Adipose tissue (tissue), 3 donors: ENCODE results near the gene ZACN. TPM values are rescaled to one million over a fixed set of nuclear protein-coding genes. Genes with fewer than 3 reads are reported as not detected.
"Not testable (repeated sequence)": the region's sequence is repeated elsewhere in the genome, so short reads cannot be mapped to it uniquely, and the experiment has no call there.

ENCODE experiments used
- H3K27ac ChIP-seq: one replicate; pipeline ENCODE4 v1.5.1; 2013; ENCODE audit warnings: low read depth, low read length
- WGBS, 3 donors: extraction: QIAGEN DNeasy Blood & Tissue Kit; methylation state at CpG; one replicate each; pipeline ENCODE4 v1.1.7; 2013; 5-methylcytosine and 5-hydroxymethylcytosine counted together
- polyA plus RNA-seq, 3 donors: library from polyadenylated mRNA; stranded (reverse); fragments of 200-250 nt; gene quantifications; one replicate each; pipeline ENCODE4 v1.2.3, GENCODE V29; 2013
- donor health status: healthy with polysubstance abuse.
- donor health status: Bipolar disorder and iron deficiency.
- donor health status: healthy.

ZACN gene
- polyA plus RNA-seq: 1 to 10 TPM; 1.3 to 3.2 (median 1.8) TPM

- WGBS, 3 donors: 43 to 70% (median 61%) methylated on average over 17 of the region's 17 CpGs
- no peak within 1 kb of the TSS for H3K27ac ChIP-seq
These were observed at the start of gene ZACN for GRCh38 chr17:76078860-76079534. ZACN (plus strand) TSS chr17:76079182; CDS start chr17:76079265, 83 bp downstream.

GRCh38 chr17:76032073-76032779 lies 46.8 kb upstream of the ZACN start:
- no peak overlapping the region for H3K27ac ChIP-seq
- WGBS, 3 donors: 63 to 82% (median 79%) methylated on average over 20 of the region's 20 CpGs

DNA sequence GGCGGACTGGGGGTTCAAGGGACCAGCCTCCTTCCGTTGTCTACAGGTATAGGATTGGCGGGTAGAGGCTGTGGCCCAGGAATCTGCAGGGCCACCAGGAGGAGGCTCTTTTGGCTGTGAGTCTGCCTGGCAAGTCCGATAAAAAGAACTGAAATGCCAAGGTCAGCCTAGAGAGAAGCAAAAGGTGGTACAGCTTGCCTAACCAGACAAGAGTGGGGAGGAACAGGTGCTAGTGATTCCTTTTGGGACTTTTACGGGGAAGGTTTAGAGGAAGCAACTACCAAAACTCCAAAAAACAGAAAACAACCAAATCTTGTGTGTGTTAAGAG lies 46.2 kb upstream of the ZACN start:
- 52 to 94% (median 89%) methylated on average over 5 of the region's 5 CpGs for WGBS, 3 donors
- no peak overlapping the region for H3K27ac ChIP-seq

- 94 to 98% (median 97%) methylated on average over 6 of the region's 6 CpGs for WGBS, 3 donors
- no peak overlapping the region for H3K27ac ChIP-seq
These were observed 45.8 kb upstream of the ZACN start for GRCh38 chr17:76033139-76033538.

DNA sequence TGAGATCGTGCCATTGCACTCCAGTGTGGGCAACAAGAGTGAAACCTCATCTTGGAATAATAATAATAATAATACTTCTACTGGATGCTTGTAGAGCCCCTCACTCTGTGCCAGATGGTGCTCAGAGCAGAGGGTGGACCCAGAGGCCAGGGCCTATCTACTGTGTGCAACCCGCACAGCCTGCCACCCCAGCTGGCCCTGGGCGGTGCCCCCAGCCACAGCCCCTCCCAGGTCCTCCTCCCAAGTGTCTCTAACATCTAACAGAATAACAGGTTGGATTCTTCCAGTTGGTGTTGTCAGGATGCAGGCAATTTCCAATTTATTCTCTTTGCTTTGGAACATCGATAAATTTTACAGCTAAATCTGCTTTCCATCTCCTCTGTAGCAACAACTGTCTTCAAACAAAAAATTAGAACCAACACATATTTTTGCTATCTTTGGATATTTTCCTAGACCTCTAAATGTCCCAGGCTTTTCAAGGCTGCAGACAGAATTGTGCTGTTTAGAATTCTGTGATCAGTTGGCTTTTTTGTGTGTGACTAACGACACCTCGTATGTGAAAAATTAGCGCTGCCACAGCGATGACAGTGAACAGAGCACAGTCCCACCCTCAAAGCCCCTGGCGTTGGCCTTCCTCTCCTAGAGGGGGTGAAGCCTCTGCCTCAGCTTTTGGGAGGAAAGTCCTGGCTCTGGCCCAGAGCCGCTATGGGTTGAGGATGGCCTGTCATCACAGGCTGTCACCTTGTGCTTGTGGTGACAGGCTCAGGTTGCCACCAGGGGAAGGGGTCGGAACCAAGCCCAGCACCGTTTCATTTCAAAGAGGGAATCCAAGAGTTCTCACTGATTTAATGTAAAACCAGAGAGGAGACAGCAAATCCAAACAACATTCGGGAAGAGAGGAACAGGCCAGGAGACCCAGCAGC lies 44.3 kb upstream of the ZACN start:
- 81 to 91% (median 86%) methylated on average over 13 of the region's 13 CpGs for WGBS, 3 donors
- no peak overlapping the region for H3K27ac ChIP-seq

GRCh38 chr17:76036497-76037261 lies 42.3 kb upstream of the ZACN start:
- H3K27ac ChIP-seq: no peak overlapping the region
- WGBS, 3 donors: 46 to 66% (median 60%) methylated on average over 22 of the region's 22 CpGs

GRCh38 chr17:76038050-76038449 lies 40.9 kb upstream of the ZACN start:
- WGBS, 3 donors: 81 to 92% (median 82%) methylated on average over 3 of the region's 3 CpGs
- H3K27ac ChIP-seq: no peak overlapping the region

GRCh38 chr17:76039121-76039520 lies 39.9 kb upstream of the ZACN start:
- no peak overlapping the region for H3K27ac ChIP-seq
- WGBS, 3 donors: 76 to 84% (median 82%) methylated on average over 6 of the region's 6 CpGs

- no peak overlapping the region for H3K27ac ChIP-seq
- WGBS, 3 donors: 67 to 85% (median 77%) methylated on average over 6 of the region's 6 CpGs
These were observed 38.6 kb upstream of the ZACN start for GRCh38 chr17:76040376-76040775.

DNA sequence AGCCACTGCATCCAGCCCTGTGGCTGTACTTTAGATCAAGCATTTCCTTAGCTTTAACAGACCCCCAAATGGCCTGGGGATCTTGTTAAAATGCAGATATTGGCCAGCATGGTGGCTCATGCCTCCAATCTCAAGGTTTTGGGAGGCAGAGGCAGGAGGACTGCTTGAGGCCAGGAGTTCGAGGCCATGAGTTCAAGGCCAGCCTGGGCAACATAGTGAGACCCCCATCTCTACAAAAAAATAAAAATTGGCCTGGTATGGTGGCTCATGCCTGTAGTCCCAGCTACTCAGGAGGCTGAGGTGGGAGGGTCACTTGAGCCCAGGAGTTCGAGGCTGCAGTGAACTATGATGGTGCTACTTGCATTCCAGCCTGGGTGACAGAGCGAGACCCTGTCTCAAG lies 36.1 kb upstream of the ZACN start:
- 96 to 100% (median 99%) methylated on average over 3 of the region's 3 CpGs for WGBS, 3 donors
- not testable (repeated sequence) for H3K27ac ChIP-seq

DNA sequence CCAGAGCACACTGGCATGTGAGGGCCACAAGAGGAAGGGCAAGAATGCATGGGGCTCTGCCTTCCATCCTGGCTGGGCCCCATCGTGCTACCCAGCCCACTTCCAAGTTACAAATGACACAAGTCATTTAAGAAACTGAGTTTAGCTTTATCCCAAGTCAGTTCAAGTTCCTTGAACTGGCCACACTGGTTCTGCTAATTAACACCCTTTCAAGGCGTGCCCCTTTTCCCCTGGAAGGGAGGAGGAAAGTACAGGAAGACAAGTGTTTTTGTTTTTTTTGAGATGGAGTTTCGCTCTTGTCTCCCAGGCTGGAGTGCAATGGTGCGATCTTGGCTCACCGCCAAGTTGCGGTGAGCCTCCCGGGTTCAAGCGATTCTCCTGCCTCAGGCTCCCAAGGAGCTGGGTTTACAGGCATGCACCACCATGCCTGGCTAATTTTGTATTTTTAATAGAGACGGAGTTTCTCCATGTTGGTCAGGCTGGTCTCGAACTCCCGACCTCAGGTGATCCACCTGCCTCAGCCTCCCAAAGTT lies 34.4 kb upstream of the ZACN start:
- not testable (repeated sequence) for H3K27ac ChIP-seq
- WGBS, 3 donors: 85 to 89% (median 86%) methylated on average over 11 of the region's 11 CpGs

DNA sequence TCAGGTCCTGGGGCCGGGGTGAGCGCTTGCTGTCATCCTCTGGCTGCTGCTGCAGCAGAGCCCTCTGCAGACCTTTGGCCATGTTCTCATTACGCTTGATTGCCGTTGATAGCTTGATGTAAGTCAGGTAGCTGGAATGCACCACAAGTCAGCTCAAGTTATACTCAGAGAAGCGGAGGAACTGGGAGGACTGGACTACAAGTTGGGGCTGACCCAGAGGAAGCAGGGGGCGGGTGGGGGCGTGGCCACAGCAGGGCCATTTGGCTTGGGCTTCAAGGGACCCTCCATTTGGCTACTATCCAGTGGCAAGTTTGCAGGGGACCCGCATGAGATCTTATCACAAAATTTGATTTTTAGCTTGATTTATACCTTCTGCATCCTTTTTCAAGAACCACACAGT lies 32.9 kb upstream of the ZACN start:
- 85 to 92% (median 92%) methylated on average over 8 of the region's 8 CpGs for WGBS, 3 donors
- H3K27ac ChIP-seq: no peak overlapping the region

DNA sequence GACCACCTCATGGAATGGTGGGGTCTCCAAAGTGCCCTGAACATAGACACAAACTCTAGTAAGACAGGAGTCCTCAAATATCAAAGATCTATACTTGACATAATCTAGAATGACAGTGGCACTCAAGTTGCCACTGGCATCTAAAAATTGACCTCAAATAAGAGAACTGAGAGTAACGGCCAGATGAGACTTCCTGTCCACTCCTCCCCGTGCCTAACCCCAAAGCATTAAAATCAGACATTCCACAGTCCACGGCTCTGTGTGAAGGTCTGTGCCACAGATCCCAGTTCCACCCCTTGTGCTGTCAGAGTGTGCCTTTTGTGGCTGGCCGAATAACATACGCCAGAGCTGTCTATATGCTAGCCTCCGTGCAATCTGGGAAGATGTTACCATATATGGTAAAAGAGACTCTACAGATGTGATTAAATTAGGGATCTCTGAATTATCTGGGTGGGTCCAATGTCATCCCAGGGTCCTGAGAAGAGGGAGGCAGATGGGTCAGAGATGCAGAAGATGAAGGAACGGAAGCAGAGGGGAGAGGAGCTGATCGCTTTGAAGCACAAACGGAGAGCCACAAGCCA lies 30.9 kb upstream of the ZACN start:
- H3K27ac ChIP-seq: no peak overlapping the region

GRCh38 chr17:76048711-76049110 lies 30.3 kb upstream of the ZACN start:
- WGBS, 3 donors: 80 to 84% (median 82%) methylated on average over 9 of the region's 9 CpGs
- no peak overlapping the region for H3K27ac ChIP-seq

More for the DNA sequence above, 30.9 kb upstream of the ZACN start:
- WGBS, 3 donors: 81 to 85% (median 83%) methylated on average over 9 of the region's 9 CpGs

DNA sequence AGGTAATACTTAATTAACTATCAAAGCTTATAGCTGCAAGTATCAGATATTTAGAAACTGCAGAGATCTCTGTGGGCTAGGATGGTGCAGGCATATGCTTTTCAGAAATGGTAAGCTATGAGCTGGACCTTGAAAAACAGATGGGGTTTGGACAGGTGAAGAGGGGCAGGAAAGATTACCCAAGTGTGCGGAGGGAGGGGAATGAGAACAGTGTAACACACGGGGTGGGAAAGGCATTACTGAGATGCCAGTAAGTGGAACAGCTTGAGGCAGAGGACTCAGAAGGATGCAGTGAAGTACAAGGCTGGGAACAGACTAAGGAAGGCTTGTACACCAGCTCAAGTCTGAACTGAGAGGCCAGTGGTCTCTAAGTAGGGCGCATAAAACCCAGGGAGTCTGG lies 29.7 kb upstream of the ZACN start:
- 81 to 88% (median 83%) methylated on average over 3 of the region's 3 CpGs for WGBS, 3 donors
- H3K27ac ChIP-seq: no peak overlapping the region

GRCh38 chr17:76049836-76050537 lies 29.0 kb upstream of the ZACN start:
- WGBS, 3 donors: 92% methylated on average over 15 of the region's 15 CpGs
- no peak overlapping the region for H3K27ac ChIP-seq
